H9 (cell line): Measurements from ENCODE around the gene TSEN15. TPM values are rescaled to one million over a fixed set of nuclear protein-coding genes. Genes with fewer than 3 reads are reported as not detected.

Experiments used
- DNase-seq: peaks from one replicate; pipeline ENCODE4 v3.0.0-alpha.2; 2017
- H2AFZ ChIP-seq: one replicate; pipeline ENCODE4 v1.6.1; 2013; ENCODE audit warnings: mild to moderate bottlenecking, low read length, control low read depth, moderate library complexity
- H2AK5ac ChIP-seq: 2 replicates; pipeline ENCODE4 v1.6.1; 2013; ENCODE audit warnings: low read length, control low read depth, mixed read lengths; ENCODE audit not compliant: insufficient read length
- H2BK120ac ChIP-seq: one replicate; pipeline ENCODE4 v1.6.1; 2013; ENCODE audit warnings: low read depth, mild to moderate bottlenecking, low read length, control low read depth, inconsistent platforms; ENCODE audit not compliant: poor library complexity, severe bottlenecking
- H2BK12ac ChIP-seq: 2 replicates; pipeline ENCODE4 v1.6.1; 2013; ENCODE audit warnings: low read length, control low read depth, mixed read lengths, low read depth; ENCODE audit not compliant: insufficient read length
- H2BK15ac ChIP-seq: 2 replicates; pipeline ENCODE4 v1.6.1; 2013; ENCODE audit warnings: low read depth, low read length, control low read depth
- H2BK20ac ChIP-seq: one replicate; pipeline ENCODE4 v1.6.1; 2013; ENCODE audit warnings: low read depth, mild to moderate bottlenecking, low read length, control low read depth, inconsistent platforms; ENCODE audit not compliant: poor library complexity, severe bottlenecking
- H2BK5ac ChIP-seq: 2 replicates; pipeline ENCODE4 v1.6.1; 2013; ENCODE audit warnings: low read length, control low read depth, mixed read lengths; ENCODE audit not compliant: insufficient read length
- H3K14ac ChIP-seq: 2 replicates; pipeline ENCODE4 v1.6.1; 2013; ENCODE audit warnings: low read length, control low read depth; ENCODE audit not compliant: insufficient read depth
- H3K18ac ChIP-seq: 2 replicates; pipeline ENCODE4 v1.6.1; 2013; ENCODE audit warnings: low read depth, mild to moderate bottlenecking, mixed read lengths, low read length, control low read depth; ENCODE audit not compliant: insufficient read length
- H3K23ac ChIP-seq: 2 replicates; pipeline ENCODE4 v1.6.1; 2013; ENCODE audit warnings: low read length, control low read depth, mixed read lengths, low read depth; ENCODE audit not compliant: insufficient read length
- H3K23me2 ChIP-seq: 2 replicates; pipeline ENCODE4 v1.6.1; 2013; ENCODE audit warnings: low read depth, mild to moderate bottlenecking, mixed read lengths, low read length, control low read depth; ENCODE audit not compliant: insufficient read length, poor library complexity, severe bottlenecking
- H3K27ac ChIP-seq: 2 replicates; pipeline ENCODE4 v1.5.1; 2013; ENCODE audit warnings: low read length, control low read depth, mixed read lengths, low read depth; ENCODE audit not compliant: insufficient read length
- H3K27me3 ChIP-seq: 2 replicates; pipeline ENCODE4 v1.6.1; 2013; ENCODE audit warnings: low read length, control low read depth, inconsistent platforms; ENCODE audit not compliant: insufficient read depth
- H3K4ac ChIP-seq: 2 replicates; pipeline ENCODE4 v1.6.1; 2013; ENCODE audit warnings: low read depth, mild to moderate bottlenecking, control low read depth, inconsistent platforms, low read length, moderate library complexity
- H3K4me1 ChIP-seq: 2 replicates; pipeline ENCODE4 v1.6.1; 2013; ENCODE audit warnings: low read length, control low read depth, inconsistent platforms; ENCODE audit not compliant: insufficient read depth
- H3K4me2 ChIP-seq: 2 replicates; pipeline ENCODE4 v1.6.1; 2013; ENCODE audit warnings: low read length, control low read depth, mixed read lengths; ENCODE audit not compliant: insufficient read length, insufficient read depth
- H3K56ac ChIP-seq: 2 replicates; pipeline ENCODE4 v1.6.1; 2013; ENCODE audit warnings: low read depth, mild to moderate bottlenecking, mixed read lengths, low read length, control low read depth; ENCODE audit not compliant: insufficient read length
- H3K79me1 ChIP-seq: 2 replicates; pipeline ENCODE4 v1.6.1; 2013; ENCODE audit warnings: low read depth, mild to moderate bottlenecking, moderate library complexity, low read length, control low read depth, inconsistent platforms; ENCODE audit not compliant: insufficient read depth, poor library complexity, severe bottlenecking
- H3K79me2 ChIP-seq: 2 replicates; pipeline ENCODE4 v1.6.1; 2013; ENCODE audit warnings: low read length, control low read depth, inconsistent platforms; ENCODE audit not compliant: insufficient read depth
- H3K9ac ChIP-seq: 2 replicates; pipeline ENCODE4 v1.6.1; 2013; ENCODE audit warnings: low read length, control low read depth, mixed read lengths; ENCODE audit not compliant: insufficient read length; ENCODE audit errors: extremely low read depth
- H3K9me3 ChIP-seq: one replicate; pipeline ENCODE4 v1.6.1; 2013; ENCODE audit warnings: low read depth, low read length, inconsistent platforms; ENCODE audit not compliant: control insufficient read depth
- H3T11ph ChIP-seq: one replicate; pipeline ENCODE4 v1.6.1; 2013; ENCODE audit warnings: mild to moderate bottlenecking, low read length, control low read depth, inconsistent platforms
- H4K20me1 ChIP-seq: one replicate; pipeline ENCODE4 v1.6.1; 2013; ENCODE audit not compliant: control insufficient read depth, insufficient read length, insufficient read depth
- H4K5ac ChIP-seq: 2 replicates; pipeline ENCODE4 v1.6.1; 2013; ENCODE audit warnings: low read depth, mild to moderate bottlenecking, mixed read lengths, low read length, control low read depth; ENCODE audit not compliant: insufficient read length
- H4K8ac ChIP-seq: replicated peaks from 2 replicates; pipeline ENCODE4 v1.6.1; 2013; ENCODE audit warnings: low read length, control low read depth, mixed read lengths, low read depth; ENCODE audit not compliant: insufficient read length
- H4K91ac ChIP-seq: 2 replicates; pipeline ENCODE4 v1.6.1; 2013; ENCODE audit warnings: low read depth, mild to moderate bottlenecking, moderate library complexity, mixed read lengths, low read length, control low read depth; ENCODE audit not compliant: insufficient read length
- H3K27ac Mint-ChIP-seq, 3 experiments: 2 replicates in 2 of 3; 3 replicates in 1 of 3; pipeline ENCODE4 v1.8.0; 2020 to 2021; ENCODE audit warnings: mixed read lengths in 3 of 3, mild to moderate bottlenecking in 1 of 3, moderate library complexity in 1 of 3
- H3K27me3 Mint-ChIP-seq: 2 replicates; pipeline ENCODE4 v1.8.0; 2021; ENCODE audit warnings: low read depth, mild to moderate bottlenecking, moderate library complexity, mixed read lengths
- H3K36me3 Mint-ChIP-seq, 3 experiments: 2 replicates in 2 of 3; 3 replicates in 1 of 3; pipeline ENCODE4 v1.8.0; 2020 to 2021; ENCODE audit warnings: low read depth in 3 of 3, mixed read lengths in 3 of 3; ENCODE audit not compliant: insufficient read depth in 1 of 3
- H3K4me1 Mint-ChIP-seq, 2 experiments: 2 replicates each; pipeline ENCODE4 v1.8.0; 2020; ENCODE audit warnings: mixed read lengths in 2 of 2
- H3K4me3 Mint-ChIP-seq, 2 experiments: 2 replicates in 1 of 2; 3 replicates in 1 of 2; pipeline ENCODE4 v1.8.0; 2020 to 2021; ENCODE audit warnings: mild to moderate bottlenecking in 2 of 2, mixed read lengths in 2 of 2, moderate library complexity in 1 of 2
- H3K9me3 Mint-ChIP-seq, 2 experiments: 2 replicates in 1 of 2; 3 replicates in 1 of 2; pipeline ENCODE4 v1.8.0; 2020; ENCODE audit warnings: mild to moderate bottlenecking in 2 of 2, mixed read lengths in 2 of 2, moderate library complexity in 1 of 2
- CTCF ChIP-seq: fragments of 200-600 bp; sonication (generic); conservative IDR thresholded peaks from 3 replicates; pipeline ENCODE4 v1.8.0; 2021; ENCODE audit warnings: antibody characterized with exemption, mild to moderate bottlenecking
- total RNA-seq: library from RNA; stranded (reverse); gene quantifications from 2 replicates; pipeline ENCODE4 v1.2.1, GENCODE V29; 2021

The TSEN15 gene
- total RNA-seq, 1 experiment from 2014 or later, result 21.9 TPM

GRCh38 chr1:184065559-184065958, 14.0 kb downstream of the TSEN15 start:
- H3K27ac Mint-ChIP-seq, result no peak overlapping the region

More at GRCh38 chr1:184065559-184065958, 14.0 kb downstream of the TSEN15 start:
- H3K79me2 ChIP-seq, result no peaks in the 10 kb centered on the region
- H3K9me3 Mint-ChIP-seq, result peaks cover 0 to 9% of the 10 kb centered on the region in 2 experiments; a peak in 2 of 5 replicates
- TF ChIP-seq CTCF, result no peak
- no peak overlapping the region for H3K14ac ChIP-seq
- H3K4me1 ChIP-seq, result peaks cover 2% of the 10 kb centered on the region; the same call in 1 of the 2 replicates
- H3K56ac ChIP-seq, result no peak overlapping the region
- H3K4me3 Mint-ChIP-seq, result no peak overlapping the region
- H3K27ac ChIP-seq, result no peak overlapping the region
- H3K18ac ChIP-seq, result no peak overlapping the region
- H4K91ac ChIP-seq, result no peak overlapping the region
- no peaks in the 10 kb centered on the region for H3K23me2 ChIP-seq
- peaks cover 0 to 30% (median 22%) of the 10 kb centered on the region in 3 experiments; a peak in 5 of 7 replicates for H3K36me3 Mint-ChIP-seq
- H3K23ac ChIP-seq, result no peak overlapping the region
- H2BK12ac ChIP-seq, result no peak overlapping the region
- H2BK20ac ChIP-seq, result no peak overlapping the region
- no peak for DNase-seq
- H2BK5ac ChIP-seq, result no peak overlapping the region
- no peak overlapping the region for H4K5ac ChIP-seq
- no peak overlapping the region for H3K4me2 ChIP-seq
- H3K4ac ChIP-seq, result no peak overlapping the region
- H3K9ac ChIP-seq, result no peak overlapping the region
- no peak overlapping the region for H3T11ph ChIP-seq
- no peak overlapping the region for H2AK5ac ChIP-seq
- no peak overlapping the region for H4K8ac ChIP-seq
- no peaks in the 10 kb centered on the region for H3K27me3 Mint-ChIP-seq
- no peaks in the 10 kb centered on the region for H3K27me3 ChIP-seq
- H3K9me3 ChIP-seq, result no peaks in the 10 kb centered on the region
- H3K79me1 ChIP-seq, result no peaks in the 10 kb centered on the region
- H2AFZ ChIP-seq, result no peak overlapping the region
- H2BK15ac ChIP-seq, result no peak overlapping the region
- H2BK120ac ChIP-seq, result no peak overlapping the region
- H3K4me1 Mint-ChIP-seq, result peaks cover 52 to 54% of the 10 kb centered on the region in 2 experiments
- H4K20me1 ChIP-seq, result no peaks in the 10 kb centered on the region
